HEK293T (cell line): ENCODE results near the gene PHACTR3.

Source experiments
- CTCF ChIA-PET: fragments of 350-600 bp; formaldehyde crosslinking; extraction: SDS; loops from one replicate; lab custom pipeline; 2021; ENCODE audit warnings: antibody characterized with exemption, inconsistent platforms; lab: Yijun Ruan, JAX
- POLR2A ChIA-PET: fragments of 350-600 bp; formaldehyde crosslinking; extraction: SDS; loops from one replicate; lab custom pipeline; 2020; ENCODE audit warnings: antibody characterized with exemption, inconsistent platforms; lab: Yijun Ruan, JAX
- DNase-seq: peaks from one replicate; pipeline ENCODE4 v3.0.0; 2012; ENCODE audit warnings: mixed read lengths; ENCODE audit errors: extremely low spot score
- ARNT ChIP-seq: fragments of 450-650 bp; IDR thresholded peaks from 2 replicates; pipeline ENCODE4 v1.6.1; 2017; ENCODE audit warnings: mild to moderate bottlenecking
- BHLHE40 ChIP-seq: fragments of 450-650 bp; IDR thresholded peaks from 2 replicates; pipeline ENCODE4 v1.6.1; 2016; ENCODE audit warnings: mild to moderate bottlenecking, moderate library complexity, borderline replicate concordance
- CTBP1 ChIP-seq: fragments of 450-650 bp; IDR thresholded peaks from 2 replicates; pipeline ENCODE4 v1.6.1; 2016; ENCODE audit warnings: borderline replicate concordance
- ELF4 ChIP-seq: fragments of 450-650 bp; IDR thresholded peaks from 2 replicates; pipeline ENCODE4 v1.6.1; 2017; ENCODE audit warnings: antibody characterized with exemption
- FOXA1 ChIP-seq: fragments of 450-650 bp; IDR thresholded peaks from 2 replicates; pipeline ENCODE4 v1.6.1; 2016; ENCODE audit warnings: mild to moderate bottlenecking
- FOXK2 ChIP-seq: fragments of 450-650 bp; IDR thresholded peaks from 2 replicates; pipeline ENCODE4 v1.6.1; 2016; ENCODE audit warnings: mild to moderate bottlenecking
- FOXM1 ChIP-seq: fragments of 450-650 bp; IDR thresholded peaks from 2 replicates; pipeline ENCODE4 v1.6.1; 2017; ENCODE audit warnings: mild to moderate bottlenecking, borderline replicate concordance
- HDGF ChIP-seq: fragments of 450-650 bp; IDR thresholded peaks from 2 replicates; pipeline ENCODE4 v1.6.1; 2017; ENCODE audit warnings: antibody characterized with exemption, borderline replicate concordance
- L3MBTL2 ChIP-seq: fragments of 450-650 bp; conservative IDR thresholded peaks from 2 replicates; pipeline ENCODE4 v1.6.1; 2016; ENCODE audit warnings: mild to moderate bottlenecking
- LEF1 ChIP-seq: fragments of 450-650 bp; IDR thresholded peaks from 2 replicates; pipeline ENCODE4 v1.6.1; 2017; ENCODE audit warnings: mild to moderate bottlenecking, borderline replicate concordance
- NFRKB ChIP-seq: fragments of 450-650 bp; IDR thresholded peaks from 2 replicates; pipeline ENCODE4 v1.6.1; 2016; ENCODE audit warnings: mild to moderate bottlenecking, moderate library complexity
- SP1 ChIP-seq: fragments of 450-650 bp; IDR thresholded peaks from 2 replicates; pipeline ENCODE4 v1.6.1; 2017
- SUZ12 ChIP-seq: fragments of 450-650 bp; IDR thresholded peaks from 2 replicates; pipeline ENCODE4 v1.6.1; 2016; ENCODE audit warnings: mild to moderate bottlenecking
- TARDBP ChIP-seq: fragments of 450-650 bp; IDR thresholded peaks from 2 replicates; pipeline ENCODE4 v1.6.1; 2016
- ZNF384 ChIP-seq: fragments of 450-650 bp; IDR thresholded peaks from 2 replicates; pipeline ENCODE4 v1.6.1; 2016
- TF ChIP-seq, protein P1 (sequence below): fragments of 450-650 bp; IDR thresholded peaks from 2 replicates; pipeline ENCODE4 v1.6.1; 2016

The PHACTR3 gene

DNA sequence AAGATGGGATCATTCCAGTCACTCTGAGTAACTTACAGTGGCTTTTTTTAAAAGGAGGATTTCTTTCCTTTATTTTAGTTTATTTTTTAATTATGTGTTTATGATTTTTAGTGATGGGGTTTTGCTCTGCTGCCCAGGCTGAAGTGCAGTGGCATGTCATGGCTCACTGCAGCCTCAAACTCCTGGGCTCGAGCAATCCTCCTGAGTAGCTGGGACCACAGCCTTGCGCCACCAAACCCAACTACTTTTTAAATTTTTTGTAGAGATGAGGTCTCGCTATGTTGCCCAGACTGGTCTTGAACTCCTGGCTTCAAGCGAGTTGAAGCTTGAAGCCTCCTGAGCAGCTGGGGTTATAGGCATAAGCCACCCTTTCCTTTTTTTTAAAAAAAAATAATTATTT lies 31.8 kb upstream of the PHACTR3 start:
- TF ChIP-seq FOXA1 (no peak), TARDBP (no peak), SP1 (no peak), ARNT (no peak), HDGF (no peak), ZNF384 (no peak), NFRKB (no peak), LEF1 (no peak), CTBP1 (no peak), ELF4 (no peak), FOXK2 (no peak)
- TF ChIP-seq, protein P1, sequence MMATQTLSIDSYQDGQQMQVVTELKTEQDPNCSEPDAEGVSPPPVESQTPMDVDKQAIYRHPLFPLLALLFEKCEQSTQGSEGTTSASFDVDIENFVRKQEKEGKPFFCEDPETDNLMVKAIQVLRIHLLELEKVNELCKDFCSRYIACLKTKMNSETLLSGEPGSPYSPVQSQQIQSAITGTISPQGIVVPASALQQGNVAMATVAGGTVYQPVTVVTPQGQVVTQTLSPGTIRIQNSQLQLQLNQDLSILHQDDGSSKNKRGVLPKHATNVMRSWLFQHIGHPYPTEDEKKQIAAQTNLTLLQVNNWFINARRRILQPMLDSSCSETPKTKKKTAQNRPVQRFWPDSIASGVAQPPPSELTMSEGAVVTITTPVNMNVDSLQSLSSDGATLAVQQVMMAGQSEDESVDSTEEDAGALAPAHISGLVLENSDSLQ: no peak
- POLR2A ChIA-PET: no interaction called here
- CTCF ChIA-PET: interaction anchor here (0.6 to 3.9 kb wide), 2 partner anchors 12 to 1019 kb away, joined by 3 to 16 read pairs; no protein-coding TSS in a partner anchor
- no peak for DNase-seq

DNA sequence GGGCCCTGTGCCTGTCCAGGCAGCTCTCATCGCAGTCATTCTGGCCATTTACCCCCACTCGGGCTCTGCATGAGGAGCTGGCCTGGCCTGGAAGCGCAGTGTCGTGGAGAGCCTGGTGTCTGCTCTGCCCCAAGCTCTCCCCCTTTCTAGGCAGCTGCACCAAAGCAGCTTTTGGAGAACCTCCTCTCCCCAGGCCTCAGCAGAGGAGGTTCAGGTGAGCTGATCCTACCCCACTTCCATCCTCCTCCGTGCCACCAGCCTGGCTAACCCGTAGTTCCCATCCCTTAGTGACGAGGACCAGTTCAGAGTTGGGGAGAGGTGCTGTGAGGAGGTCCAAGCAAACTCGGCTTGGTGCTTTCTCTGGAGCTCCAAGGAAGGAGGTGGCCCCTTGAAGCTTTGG lies 30.5 kb upstream of the PHACTR3 start:
- TF ChIP-seq ZNF384 (no peak), HDGF (no peak), SUZ12 (no peak), ARNT (no peak), FOXA1 (no peak), ELF4 (no peak), BHLHE40 (no peak), L3MBTL2 (no peak), TARDBP (no peak), LEF1 (no peak), FOXK2 (no peak), SP1 (no peak), FOXM1 (no peak)
- ChIA-PET POLR2A (no interaction called here), CTCF (interaction anchor here (3.9 kb wide), 1 partner anchor 13 kb away, joined by 16 read pairs; no protein-coding TSS in a partner anchor)
- DNase-seq: no peak

DNA sequence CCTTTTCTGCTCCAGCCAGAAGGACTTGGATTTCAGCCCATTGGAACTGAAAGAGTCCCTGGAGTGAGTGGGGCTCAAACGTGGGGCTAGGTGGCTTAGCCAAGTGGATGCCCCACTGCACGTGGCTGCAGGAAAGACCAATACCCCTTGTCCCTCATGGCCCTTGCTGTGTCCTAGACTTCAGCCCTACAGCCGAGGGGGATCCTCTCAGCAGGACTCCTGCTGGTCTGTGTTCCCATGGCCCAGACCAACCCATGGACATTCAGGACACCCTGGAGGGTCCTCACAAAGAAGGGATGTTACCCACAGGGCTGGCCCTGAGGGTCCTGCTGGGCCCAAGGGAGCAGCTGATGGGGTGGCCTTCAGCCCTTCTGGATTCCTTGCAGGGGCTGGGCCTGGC lies 30.0 kb upstream of the PHACTR3 start:
- DNase-seq: no peak
- CTCF ChIA-PET: interaction anchor here (3.9 kb wide), 1 partner anchor 14 kb away, joined by 16 read pairs; no protein-coding TSS in a partner anchor

DNA sequence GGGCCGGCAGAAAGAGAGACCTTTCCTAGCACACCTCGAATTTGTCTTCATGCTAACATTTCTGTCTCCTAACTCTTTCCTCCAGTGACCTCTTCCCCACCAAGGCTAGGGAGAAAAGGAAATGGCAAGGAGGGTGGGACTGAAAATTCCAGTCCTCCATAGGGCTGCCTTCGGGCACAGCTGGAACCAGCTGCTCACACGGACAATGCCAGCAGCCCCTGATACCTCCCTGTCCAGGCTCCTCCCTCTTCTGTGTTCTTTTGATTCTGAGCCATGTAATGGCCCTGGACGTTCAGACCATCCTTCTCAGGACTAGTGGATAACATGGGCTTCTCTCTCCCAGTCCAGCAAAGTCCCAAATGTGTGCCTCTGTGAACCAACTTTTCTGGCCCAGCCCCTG lies 29.1 kb upstream of the PHACTR3 start:
- TF ChIP-seq SUZ12: no peak
- TF ChIP-seq HDGF: no peak
- TF ChIP-seq ARNT: no peak
- no peak for TF ChIP-seq FOXA1
- TF ChIP-seq, protein P1: no peak
- TF ChIP-seq CTBP1: no peak
- TF ChIP-seq ELF4: no peak
- no peak for TF ChIP-seq L3MBTL2
- TF ChIP-seq SP1: no peak
- no peak for TF ChIP-seq LEF1
- TF ChIP-seq TARDBP: no peak
- TF ChIP-seq BHLHE40: no peak
- TF ChIP-seq FOXK2: no peak
- no peak for TF ChIP-seq ZNF384
- no peak for TF ChIP-seq NFRKB
- TF ChIP-seq FOXM1: no peak
- no peak for DNase-seq
- ChIA-PET CTCF (no interaction called here), POLR2A (no interaction called here)

More for the DNA sequence above, 30.0 kb upstream of the PHACTR3 start:
- TF ChIP-seq TARDBP (no peak), SP1 (no peak), L3MBTL2 (no peak), ZNF384 (no peak), FOXM1 (no peak), SUZ12 (no peak), HDGF (no peak), CTBP1 (no peak)
- POLR2A ChIA-PET: no interaction called here

DNA sequence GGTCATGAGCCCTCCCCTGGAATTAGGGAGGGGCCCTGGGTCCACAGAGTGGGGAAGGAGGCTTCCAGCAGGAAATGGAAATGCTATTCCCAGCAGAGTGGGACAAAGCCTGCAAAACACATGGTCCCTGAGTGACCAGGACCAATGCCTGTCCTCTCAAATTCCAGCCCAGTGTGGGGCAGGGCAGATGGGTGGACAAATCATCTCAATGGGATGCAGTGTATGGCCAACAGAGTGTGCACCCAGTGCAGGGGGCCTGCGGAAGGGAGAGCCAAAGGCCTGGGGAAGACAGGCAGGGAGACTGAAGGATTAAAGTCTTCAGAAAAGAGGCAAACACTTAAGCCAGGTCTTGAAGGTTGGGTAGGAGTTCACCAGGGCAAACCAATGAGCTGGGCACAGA lies 28.7 kb upstream of the PHACTR3 start:
- CTCF ChIA-PET: no interaction called here
- POLR2A ChIA-PET: no interaction called here
- no peak for TF ChIP-seq SP1
- DNase-seq: no peak

DNA sequence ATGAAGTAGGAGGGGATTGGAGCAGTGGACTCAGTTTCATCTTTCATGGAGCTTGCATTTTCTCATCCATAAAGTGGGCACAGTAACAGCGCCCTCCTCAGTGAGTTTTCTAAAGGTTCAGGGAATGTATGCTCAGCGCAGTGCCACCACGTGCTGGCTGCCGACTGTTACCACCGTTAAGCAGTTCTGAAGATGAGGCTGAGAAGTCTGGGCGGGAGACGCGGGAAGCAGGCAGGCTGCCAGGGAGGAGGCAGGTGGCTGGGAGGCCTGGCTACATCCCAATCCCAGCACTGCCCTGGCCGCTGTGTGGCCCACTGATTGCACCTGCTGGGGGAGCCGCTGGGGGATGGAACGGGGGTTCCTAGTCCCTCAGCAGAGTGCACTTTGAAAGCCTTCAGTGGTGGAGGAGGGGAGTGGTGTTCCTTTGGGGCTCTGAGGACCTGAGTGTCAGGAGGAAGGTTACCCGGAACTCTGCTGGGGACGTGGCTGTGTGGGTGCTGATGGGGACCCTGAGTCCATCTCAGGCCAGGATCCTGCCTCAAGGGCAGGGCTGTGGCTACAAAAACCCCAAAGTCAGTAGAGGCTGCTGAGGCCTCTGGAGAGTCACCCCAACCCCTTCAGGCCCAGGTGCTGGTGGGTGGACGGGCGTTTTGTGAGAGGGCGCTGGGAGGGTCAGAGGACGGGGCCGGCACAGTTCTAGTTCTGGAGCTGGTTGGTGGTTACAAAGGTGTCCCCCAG lies 28.0 kb upstream of the PHACTR3 start:
- CTCF ChIA-PET: no interaction called here
- DNase-seq: no peak

More for the DNA sequence above, 28.0 kb upstream of the PHACTR3 start:
- POLR2A ChIA-PET: no interaction called here
- TF ChIP-seq, protein P1: no peak
- TF ChIP-seq TARDBP (no peak), ELF4 (no peak), LEF1 (no peak), CTBP1 (no peak), BHLHE40 (no peak), NFRKB (no peak), FOXA1 (no peak)
